GM23248 (cell line): ENCODE results near the gene ADAMTSL1.

Source experiments
- EZH2 ChIP-seq: fragments of 200-600 bp; sonication (generic); IDR thresholded peaks from 2 replicates; pipeline ENCODE4 v1.6.1; 2018; ENCODE audit warnings: antibody characterized with exemption, mild to moderate bottlenecking; ENCODE audit not compliant: insufficient read depth, poor library complexity, severe bottlenecking
- EZH2phosphoT487 ChIP-seq: fragments of 200-600 bp; sonication (generic); IDR thresholded peaks from 2 replicates; pipeline ENCODE4 v1.6.1; 2018; ENCODE audit warnings: antibody characterized with exemption, moderate library complexity, mild to moderate bottlenecking, low read depth; ENCODE audit not compliant: insufficient read depth

DNA sequence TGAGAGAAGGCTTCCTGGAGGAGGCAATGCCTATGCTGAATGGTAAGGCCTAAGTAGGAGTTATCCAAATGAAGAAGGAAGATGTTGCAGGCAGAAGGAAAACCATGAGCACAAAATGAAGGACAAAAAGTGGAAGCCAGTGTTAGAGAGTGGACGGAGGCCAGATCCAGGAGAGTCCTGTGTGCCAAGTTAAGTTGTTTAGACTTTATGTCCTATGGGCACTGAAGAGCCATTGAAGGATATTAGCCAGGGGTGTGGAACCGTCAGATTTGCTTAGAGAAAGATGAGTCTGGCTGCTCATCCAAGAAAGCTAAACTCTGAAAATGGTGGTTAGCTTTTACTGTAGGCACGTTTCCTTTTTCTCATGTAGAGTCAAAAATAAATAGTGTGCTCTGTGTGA is 254.7 kb downstream of the ADAMTSL1 start:
- TF ChIP-seq EZH2phosphoT487: no peak
- no peak for TF ChIP-seq EZH2
